HEK293T (cell line): ENCODE measurements around the gene ECSCR.

Experiments
- FOXK2 ChIP-seq: fragments of 450-650 bp; IDR thresholded peaks from 2 replicates; pipeline ENCODE4 v1.6.1; 2016; ENCODE audit warnings: mild to moderate bottlenecking
- PKNOX1 ChIP-seq: fragments of 450-650 bp; IDR thresholded peaks from 2 replicates; pipeline ENCODE4 v1.6.1; 2016
- ZNF384 ChIP-seq: fragments of 450-650 bp; IDR thresholded peaks from 2 replicates; pipeline ENCODE4 v1.6.1; 2016

GRCh38 chr5:139403418-139403786 is 59.1 kb downstream of the ECSCR start:
- TF ChIP-seq PKNOX1, result no peak
- no peak for TF ChIP-seq FOXK2
- no peak for TF ChIP-seq ZNF384
